H1 (cell line): ENCODE results near the gene CTIF.

Source experiments
- CBX5 ChIP-seq: fragments of 300-800, 300-1000 bp; sonication (generic); IDR thresholded peaks from 2 replicates; pipeline ENCODE4 v1.7.1; 2016; ENCODE audit warnings: antibody characterized with exemption, low read length, low read depth
- POLR2A ChIP-seq, 2 experiments: IDR thresholded peaks; 1 replicate in 1 of 2; 2 replicates in 1 of 2; pipeline ENCODE4 v1.6.1; 2011; ENCODE audit warnings: low read depth in 2 of 2, low read length in 2 of 2, mild to moderate bottlenecking in 2 of 2; ENCODE audit errors: control extremely low read depth in 1 of 2
- RAD21 ChIP-seq, 2 experiments: IDR thresholded peaks in 1 of 2; conservative IDR thresholded peaks in 1 of 2; 2 replicates each; pipeline ENCODE4 v1.6.1; 2011; ENCODE audit warnings: low read depth in 2 of 2, low read length in 2 of 2, improper control_type of control experiment in 1 of 2, inconsistent platforms in 1 of 2, mild to moderate bottlenecking in 1 of 2, moderate library complexity in 1 of 2
- SRF ChIP-seq: IDR thresholded peaks from 2 replicates; pipeline ENCODE4 v1.6.1; 2011; ENCODE audit warnings: mild to moderate bottlenecking, low read depth, low read length, moderate library complexity
- TCF12 ChIP-seq: IDR thresholded peaks from 2 replicates; pipeline ENCODE4 v1.6.1; 2011; ENCODE audit warnings: low read depth, mild to moderate bottlenecking, low read length
- TF ChIP-seq, protein P1 (sequence below), 3 experiments: IDR thresholded peaks; 1 replicate in 2 of 3; 2 replicates in 1 of 3; pipeline versions ENCODE4 v1.5.1 to v1.6.1; 2011; ENCODE audit warnings: low read length in 3 of 3, mild to moderate bottlenecking in 3 of 3, inconsistent platforms in 2 of 3, low read depth in 1 of 3, moderate library complexity in 1 of 3; ENCODE audit not compliant: insufficient read depth in 1 of 3; ENCODE audit errors: control extremely low read depth in 1 of 3
- TF ChIP-seq, protein P2 (sequence below): IDR thresholded peaks from 2 replicates; pipeline ENCODE4 v1.6.1; 2012; ENCODE audit warnings: low read length, inconsistent platforms
- TF ChIP-seq, protein P3 (sequence below): IDR thresholded peaks from 2 replicates; pipeline ENCODE4 v1.6.1; 2011; ENCODE audit warnings: low read depth, mild to moderate bottlenecking, low read length; ENCODE audit not compliant: insufficient read depth

DNA sequence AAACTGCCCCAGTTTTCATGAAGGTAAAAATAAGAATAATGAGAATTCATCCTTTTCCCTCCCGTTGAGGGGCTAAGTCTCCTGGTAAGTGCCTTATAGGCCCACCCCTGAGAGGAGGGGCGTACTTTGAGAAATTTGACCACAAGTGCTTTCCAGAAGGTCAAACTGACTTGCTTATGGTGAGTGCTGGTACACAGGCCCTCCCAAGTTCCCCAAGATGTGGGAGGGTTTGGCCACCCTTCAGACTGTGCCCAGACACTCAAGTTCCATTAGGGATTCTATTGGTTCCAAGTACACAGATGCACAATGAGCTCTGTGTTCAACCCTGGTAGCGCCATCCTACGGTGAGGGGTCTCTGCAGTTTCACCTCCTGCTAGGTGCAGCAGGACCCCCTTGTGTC lies 205.1 kb downstream of the CTIF start:
- TF ChIP-seq, protein P1, sequence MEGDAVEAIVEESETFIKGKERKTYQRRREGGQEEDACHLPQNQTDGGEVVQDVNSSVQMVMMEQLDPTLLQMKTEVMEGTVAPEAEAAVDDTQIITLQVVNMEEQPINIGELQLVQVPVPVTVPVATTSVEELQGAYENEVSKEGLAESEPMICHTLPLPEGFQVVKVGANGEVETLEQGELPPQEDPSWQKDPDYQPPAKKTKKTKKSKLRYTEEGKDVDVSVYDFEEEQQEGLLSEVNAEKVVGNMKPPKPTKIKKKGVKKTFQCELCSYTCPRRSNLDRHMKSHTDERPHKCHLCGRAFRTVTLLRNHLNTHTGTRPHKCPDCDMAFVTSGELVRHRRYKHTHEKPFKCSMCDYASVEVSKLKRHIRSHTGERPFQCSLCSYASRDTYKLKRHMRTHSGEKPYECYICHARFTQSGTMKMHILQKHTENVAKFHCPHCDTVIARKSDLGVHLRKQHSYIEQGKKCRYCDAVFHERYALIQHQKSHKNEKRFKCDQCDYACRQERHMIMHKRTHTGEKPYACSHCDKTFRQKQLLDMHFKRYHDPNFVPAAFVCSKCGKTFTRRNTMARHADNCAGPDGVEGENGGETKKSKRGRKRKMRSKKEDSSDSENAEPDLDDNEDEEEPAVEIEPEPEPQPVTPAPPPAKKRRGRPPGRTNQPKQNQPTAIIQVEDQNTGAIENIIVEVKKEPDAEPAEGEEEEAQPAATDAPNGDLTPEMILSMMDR (IDR thresholded peaks at IDR 0.05; ENCODE audit: control extremely low read depth in 1 of 3, insufficient read depth in 1 of 3, low read depth in 1 of 3, low read length in 3 of 3), result no peak
- TF ChIP-seq, protein P2, sequence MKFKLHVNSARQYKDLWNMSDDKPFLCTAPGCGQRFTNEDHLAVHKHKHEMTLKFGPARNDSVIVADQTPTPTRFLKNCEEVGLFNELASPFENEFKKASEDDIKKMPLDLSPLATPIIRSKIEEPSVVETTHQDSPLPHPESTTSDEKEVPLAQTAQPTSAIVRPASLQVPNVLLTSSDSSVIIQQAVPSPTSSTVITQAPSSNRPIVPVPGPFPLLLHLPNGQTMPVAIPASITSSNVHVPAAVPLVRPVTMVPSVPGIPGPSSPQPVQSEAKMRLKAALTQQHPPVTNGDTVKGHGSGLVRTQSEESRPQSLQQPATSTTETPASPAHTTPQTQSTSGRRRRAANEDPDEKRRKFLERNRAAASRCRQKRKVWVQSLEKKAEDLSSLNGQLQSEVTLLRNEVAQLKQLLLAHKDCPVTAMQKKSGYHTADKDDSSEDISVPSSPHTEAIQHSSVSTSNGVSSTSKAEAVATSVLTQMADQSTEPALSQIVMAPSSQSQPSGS, result no peak
- TF ChIP-seq TCF12 (no peak), SRF (no peak), RAD21 (IDR thresholded peaks at IDR 0.05 in 1 of 2, conservative IDR thresholded peaks at IDR 0.05 in 1 of 2; ENCODE audit: low read depth in 2 of 2, low read length in 2 of 2) (no peak), POLR2A (IDR thresholded peaks at IDR 0.05; ENCODE audit: control extremely low read depth in 1 of 2, low read depth in 2 of 2, low read length in 2 of 2) (no peak), CBX5 (no peak)
- TF ChIP-seq, protein P3, sequence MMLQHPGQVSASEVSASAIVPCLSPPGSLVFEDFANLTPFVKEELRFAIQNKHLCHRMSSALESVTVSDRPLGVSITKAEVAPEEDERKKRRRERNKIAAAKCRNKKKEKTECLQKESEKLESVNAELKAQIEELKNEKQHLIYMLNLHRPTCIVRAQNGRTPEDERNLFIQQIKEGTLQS, result no peak
